ENCODE data around the gene IGBP1. TPM values are rescaled to one million over a fixed set of nuclear protein-coding genes. Genes with fewer than 3 reads are reported as not detected.

The IGBP1 gene
- 10 to 100 TPM; 74.1 to 97.1 (median 87.1) TPM for total RNA-seq

DNA sequence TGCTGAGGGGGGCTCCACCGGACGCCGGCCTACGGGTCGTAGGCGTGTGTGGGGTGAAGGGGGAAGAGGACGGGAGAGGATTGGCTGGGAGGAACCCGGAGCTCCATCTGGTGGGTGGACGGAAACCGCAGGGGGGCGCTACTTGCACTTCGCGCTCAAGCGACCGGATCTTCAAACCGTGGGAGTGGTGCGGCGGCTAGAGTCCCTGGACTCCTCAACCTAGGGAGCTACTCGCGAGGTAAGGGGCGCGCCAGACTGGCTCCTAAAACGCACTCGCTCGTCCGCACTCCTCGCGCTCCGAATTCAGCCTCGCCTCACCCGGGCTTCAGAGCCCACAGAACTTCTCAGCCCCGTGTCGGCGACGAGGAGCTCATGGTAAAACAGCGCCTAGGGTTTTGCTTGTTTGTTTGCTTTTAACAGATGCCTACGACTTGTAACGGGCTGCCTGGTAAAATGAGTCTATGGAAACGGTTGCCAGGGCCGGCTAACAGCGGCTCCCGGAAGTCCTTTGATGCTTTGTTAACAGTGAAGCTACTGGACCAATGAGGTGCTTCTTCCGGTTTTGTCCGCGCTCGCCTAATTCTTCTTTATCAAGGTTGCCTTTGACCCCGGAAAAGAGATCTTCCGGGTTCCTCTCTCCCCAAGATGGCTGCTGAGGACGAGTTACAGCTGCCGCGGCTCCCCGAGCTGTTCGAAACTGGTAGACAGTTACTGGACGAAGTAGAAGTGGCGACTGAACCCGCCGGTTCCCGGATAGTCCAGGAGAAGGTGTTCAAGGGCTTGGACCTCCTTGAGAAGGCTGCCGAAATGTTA lies at the start of gene IGBP1:
Gene IGBP1, plus strand, starts transcription at position 145 of the 813 bp plus-strand sequence. Its CDS starts 501 bp downstream, at position 646.
- intact Hi-C loops (cut with DNase I; ENCODE audit: low total_unique reads), result no loop called here

DNA sequence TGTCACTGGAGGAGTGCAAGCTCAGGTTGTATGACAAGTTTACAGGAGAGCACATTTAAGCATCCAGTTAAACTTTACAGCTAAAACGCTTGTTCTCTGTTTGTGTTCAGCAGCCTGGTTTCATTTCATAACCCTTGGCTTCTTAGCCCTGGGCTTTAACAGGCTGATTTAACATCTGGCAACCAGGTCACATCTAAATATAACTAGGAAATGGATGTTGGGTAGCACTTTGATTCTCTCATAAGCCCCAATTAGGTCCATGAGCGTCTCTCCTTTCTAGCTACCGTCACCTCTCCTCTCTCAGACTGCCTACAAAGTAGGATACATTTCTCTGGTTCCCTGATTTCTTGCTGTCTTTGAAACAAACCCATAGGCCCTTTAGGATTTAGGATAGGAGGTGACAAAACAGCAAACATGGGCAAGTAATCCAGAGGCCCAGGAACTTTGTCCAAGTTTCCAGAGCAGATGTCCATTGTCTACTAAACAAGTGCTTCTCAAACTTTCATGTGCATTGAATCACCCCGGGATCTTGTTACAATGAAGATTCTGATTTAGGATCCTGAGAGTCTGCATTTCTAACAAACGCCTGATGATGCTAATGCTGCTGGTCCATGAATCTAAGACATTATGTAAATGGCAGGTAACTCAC lies 48.5 kb upstream of the IGBP1 start:
- intact Hi-C loops (cut with DNase I; ENCODE audit: low total_unique reads), result no loop called here
- whole genome bisulfite sequencing, 2 donors, result 45 to 62% methylated on average over 5 of the region's 5 CpGs
- H3K4me3 ChIP-seq (ENCODE audit: low read depth, poor library complexity, severe bottlenecking), result no peak overlapping the region
- no peak for TF ChIP-seq POLR2A (IDR thresholded peaks at IDR 0.05)
- TF ChIP-seq, protein P1, sequence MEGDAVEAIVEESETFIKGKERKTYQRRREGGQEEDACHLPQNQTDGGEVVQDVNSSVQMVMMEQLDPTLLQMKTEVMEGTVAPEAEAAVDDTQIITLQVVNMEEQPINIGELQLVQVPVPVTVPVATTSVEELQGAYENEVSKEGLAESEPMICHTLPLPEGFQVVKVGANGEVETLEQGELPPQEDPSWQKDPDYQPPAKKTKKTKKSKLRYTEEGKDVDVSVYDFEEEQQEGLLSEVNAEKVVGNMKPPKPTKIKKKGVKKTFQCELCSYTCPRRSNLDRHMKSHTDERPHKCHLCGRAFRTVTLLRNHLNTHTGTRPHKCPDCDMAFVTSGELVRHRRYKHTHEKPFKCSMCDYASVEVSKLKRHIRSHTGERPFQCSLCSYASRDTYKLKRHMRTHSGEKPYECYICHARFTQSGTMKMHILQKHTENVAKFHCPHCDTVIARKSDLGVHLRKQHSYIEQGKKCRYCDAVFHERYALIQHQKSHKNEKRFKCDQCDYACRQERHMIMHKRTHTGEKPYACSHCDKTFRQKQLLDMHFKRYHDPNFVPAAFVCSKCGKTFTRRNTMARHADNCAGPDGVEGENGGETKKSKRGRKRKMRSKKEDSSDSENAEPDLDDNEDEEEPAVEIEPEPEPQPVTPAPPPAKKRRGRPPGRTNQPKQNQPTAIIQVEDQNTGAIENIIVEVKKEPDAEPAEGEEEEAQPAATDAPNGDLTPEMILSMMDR (IDR thresholded peaks at IDR 0.05), result no peak
- no peak for DNase-seq (ENCODE audit: low spot score in 2 of 2)

More for the DNA sequence above, at the start of gene IGBP1:
- H3K4me3 ChIP-seq (ENCODE audit: low read depth, poor library complexity, severe bottlenecking), result peak within 1 kb of the TSS; percentile 50
- DNase-seq (ENCODE audit: low spot score in 2 of 2), result peak; percentile 82 to 93
- TF ChIP-seq POLR2A (IDR thresholded peaks at IDR 0.05), result no peak
- TF ChIP-seq, protein P1 (IDR thresholded peaks at IDR 0.05), result no peak
- WGBS, 2 donors, result 2 to 35% methylated on average over 26 to 59 of the region's 59 CpGs

DNA sequence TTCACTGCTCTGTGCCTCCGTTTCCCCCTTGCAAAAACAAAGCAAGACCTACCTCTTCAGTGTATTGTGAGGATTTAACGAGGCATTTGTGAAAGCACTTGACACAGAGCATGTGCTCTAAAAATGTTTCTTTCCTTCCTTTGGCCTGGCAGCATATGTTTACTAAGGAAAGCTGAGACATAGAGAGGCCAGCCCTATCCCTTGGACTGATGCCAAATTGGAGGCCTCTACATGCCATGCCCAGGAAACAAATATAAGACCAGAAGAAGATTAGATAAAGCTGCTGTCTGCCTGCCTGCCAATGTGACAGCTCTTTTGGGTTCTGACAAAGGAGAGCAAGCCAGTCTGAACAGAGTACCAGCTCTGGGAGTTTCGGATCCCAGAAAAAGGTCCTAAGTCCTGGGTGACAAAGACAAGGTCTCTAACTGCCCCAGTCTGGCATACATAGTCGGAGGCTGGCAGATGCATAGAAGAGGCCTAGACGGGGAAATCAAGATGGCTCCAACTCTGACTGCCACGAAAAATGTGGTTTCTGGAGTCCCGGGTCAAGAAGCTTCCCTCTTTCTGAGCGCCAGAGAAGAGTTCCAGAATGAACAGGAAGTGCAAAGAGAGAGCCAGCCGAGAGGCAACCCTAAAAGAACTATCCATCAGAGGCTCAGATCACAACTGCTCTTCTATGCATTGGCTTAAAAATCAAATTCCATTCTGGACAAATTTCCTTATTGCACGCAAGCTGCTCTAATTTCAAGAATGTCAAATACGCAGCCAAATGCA lies 45.2 kb upstream of the IGBP1 start:
- TF ChIP-seq POLR2A (IDR thresholded peaks at IDR 0.05), result no peak
- TF ChIP-seq, protein P1 (IDR thresholded peaks at IDR 0.05), result no peak
- DNase-seq (ENCODE audit: low spot score in 2 of 2), result no peak
- 57 to 65% methylated on average over 11 of the region's 11 CpGs for WGBS, 2 donors
- no peak overlapping the region for H3K4me3 ChIP-seq (ENCODE audit: low read depth, poor library complexity, severe bottlenecking)
- intact Hi-C loops (cut with DNase I; ENCODE audit: low total_unique reads), result no loop called here

DNA sequence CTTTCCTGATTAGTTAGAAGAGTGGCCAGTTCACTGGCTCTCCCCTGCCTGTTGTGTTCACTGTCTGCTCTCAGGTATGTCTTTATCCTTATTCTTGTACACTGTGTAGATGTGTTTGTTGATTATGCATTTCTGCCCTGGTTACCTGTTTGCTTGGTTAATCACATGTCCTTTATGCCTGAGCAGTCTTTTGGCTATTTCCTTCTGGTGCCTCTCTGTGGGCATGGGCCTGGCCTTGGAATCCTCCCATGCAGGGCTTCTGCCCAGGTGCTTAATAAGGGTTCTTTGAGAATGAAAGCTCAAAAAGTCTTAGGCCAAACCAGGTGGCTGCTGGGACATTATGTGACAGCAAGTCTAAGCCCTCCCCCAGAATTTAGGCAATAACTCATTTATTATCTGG lies 44.5 kb upstream of the IGBP1 start:
- intact Hi-C loops (cut with DNase I; ENCODE audit: low total_unique reads), result no loop called here
- no peak for DNase-seq (ENCODE audit: low spot score in 2 of 2)
- TF ChIP-seq, protein P1 (IDR thresholded peaks at IDR 0.05), result no peak
- TF ChIP-seq POLR2A (IDR thresholded peaks at IDR 0.05), result no peak
- no peak overlapping the region for H3K4me3 ChIP-seq (ENCODE audit: low read depth, poor library complexity, severe bottlenecking)

DNA sequence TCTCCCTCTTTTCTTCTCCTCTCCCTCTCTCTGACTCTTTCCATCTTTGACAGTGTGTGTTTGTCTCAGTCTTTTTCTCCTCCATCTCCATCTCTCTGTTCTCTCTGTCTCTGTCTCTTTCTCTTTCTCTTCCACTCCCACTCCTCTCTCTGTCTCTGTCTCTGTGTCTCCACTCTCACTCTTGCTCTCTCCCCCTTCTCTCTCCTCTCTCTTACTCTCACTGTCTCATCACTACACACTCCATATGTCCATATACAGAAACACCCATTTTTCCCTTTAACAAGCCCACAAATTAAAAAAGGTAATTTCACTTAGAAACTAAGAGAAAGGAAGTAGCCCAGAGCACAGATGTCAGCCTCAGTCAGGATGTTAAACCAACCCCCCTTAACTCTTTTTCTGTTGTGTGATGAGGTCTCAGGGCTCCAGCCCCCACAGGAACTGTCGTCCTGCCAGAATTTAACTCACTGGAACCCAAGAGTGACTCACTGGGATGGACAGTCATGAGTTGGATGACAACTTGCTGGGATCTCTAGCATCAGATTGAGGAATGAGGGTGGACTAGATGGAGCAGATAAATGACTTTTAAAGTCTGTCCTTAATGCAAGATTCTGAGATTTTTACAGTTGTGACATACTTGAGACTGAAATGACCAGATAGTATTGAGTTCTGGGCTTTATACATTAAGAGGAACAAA lies 43.5 kb upstream of the IGBP1 start:
- no peak for TF ChIP-seq POLR2A (IDR thresholded peaks at IDR 0.05)
- TF ChIP-seq, protein P1 (IDR thresholded peaks at IDR 0.05), result no peak
- no peak for DNase-seq (ENCODE audit: low spot score in 2 of 2)
- intact Hi-C loops (cut with DNase I; ENCODE audit: low total_unique reads), result no loop called here
- WGBS, 2 donors, result 22 to 67% methylated on average over 1 of the region's 1 CpG
- H3K4me3 ChIP-seq (ENCODE audit: low read depth, poor library complexity, severe bottlenecking), result no peak overlapping the region
